Measurements from ENCODE around the gene SLC13A3.

Gene SLC13A3

DNA sequence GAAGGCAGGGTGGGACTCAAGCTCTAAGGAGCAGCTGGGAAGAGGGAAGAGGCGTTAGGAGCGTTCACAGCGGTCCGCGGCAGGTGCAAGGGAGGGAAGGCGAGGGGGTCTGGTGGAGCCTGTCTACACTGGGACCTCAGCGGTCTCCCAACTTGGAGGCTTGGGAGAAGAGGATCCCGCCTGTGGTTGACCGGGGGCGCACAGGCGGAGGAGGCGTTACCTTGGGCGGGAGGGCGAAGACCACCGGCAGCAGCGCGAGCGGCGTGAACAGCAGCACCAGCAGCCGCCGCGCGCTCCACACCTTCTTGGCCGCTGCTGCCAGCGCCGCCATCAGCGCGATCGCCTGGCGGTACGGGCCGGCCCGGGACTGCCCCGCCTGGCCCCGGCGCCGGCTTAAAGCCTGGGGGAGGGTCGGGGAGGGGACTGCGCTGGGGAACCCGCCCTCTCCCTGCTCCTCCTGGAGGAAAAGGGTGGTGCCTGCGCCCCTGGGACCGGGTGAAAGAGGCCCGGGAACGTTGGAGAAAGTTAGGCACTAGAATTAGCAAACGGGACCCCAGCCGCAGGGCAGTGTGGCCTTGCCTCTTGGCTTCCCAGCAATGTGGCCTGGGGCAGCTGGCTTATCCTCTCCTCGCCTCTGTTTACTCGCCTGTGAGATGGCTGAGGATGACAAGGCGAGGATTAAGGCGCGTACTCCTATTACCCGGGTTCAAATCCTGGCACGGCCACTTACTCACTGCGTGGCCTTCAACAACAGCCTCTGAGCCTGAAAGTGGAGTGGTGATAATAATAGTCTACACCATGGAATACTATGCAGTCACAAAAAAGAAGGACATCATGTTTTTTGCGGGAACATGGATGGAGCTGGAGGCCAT is at the start of gene SLC13A3:
TSS of gene SLC13A3 (minus strand) at position 369 of the 872 bp plus-strand sequence. CDS start at position 331, 38 bp downstream.
- DNase-seq: no peak

DNA sequence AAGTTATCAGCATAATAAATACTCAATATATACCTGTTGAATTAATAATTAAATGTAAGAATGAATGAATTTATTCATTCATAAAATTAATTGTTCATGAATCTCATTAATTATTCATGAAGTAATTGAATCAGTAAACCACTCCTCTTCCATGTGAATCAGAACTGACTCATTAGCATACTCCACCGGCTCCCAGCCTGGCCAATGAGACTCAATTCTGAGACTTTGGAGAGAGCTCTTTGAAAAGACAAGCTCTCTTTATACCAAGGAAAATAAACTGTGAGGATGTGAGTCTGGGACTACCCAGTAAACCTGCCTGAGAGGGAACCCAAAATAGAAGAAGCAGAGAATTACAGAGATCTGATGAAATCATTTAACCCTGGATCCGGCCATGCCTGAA is 49.8 kb upstream of the SLC13A3 start:
- DNase-seq: no peak

- no peak for DNase-seq
Measured at GRCh38 chr20:46700481-46700880, 49.2 kb upstream of the SLC13A3 start.

DNA sequence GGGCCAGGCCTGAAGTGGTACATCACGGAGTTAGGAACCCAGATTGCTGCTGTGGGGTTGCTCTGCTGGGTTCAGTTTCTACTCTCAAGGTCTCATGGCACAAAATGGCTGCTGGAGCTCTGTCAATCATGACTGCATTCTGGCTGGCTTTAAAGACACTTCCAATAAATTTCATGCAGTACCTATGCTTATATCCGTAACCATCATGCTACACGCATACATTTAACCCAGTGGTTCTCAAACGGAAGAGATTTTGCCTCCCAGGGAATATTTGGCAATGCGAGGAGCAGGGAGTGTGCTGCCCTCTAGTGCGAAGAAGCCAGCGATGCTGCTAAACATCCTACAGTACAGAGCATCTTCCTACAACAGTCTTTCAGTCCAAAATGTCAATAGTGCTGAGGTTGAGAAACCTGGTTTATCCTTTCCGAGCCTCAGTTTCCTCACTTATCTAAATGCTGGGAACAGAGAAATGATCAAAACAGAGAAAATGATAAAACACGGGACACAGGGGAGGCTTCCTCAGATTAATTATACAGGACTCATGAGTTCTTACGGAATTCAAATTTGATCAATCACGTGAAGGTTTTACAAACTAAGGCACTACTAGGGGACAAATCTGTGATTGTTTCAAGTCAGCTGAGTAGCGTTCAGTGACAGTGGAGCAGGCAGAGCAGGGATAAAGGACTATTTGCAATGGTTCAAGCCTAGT is 48.5 kb upstream of the SLC13A3 start:
- DNase-seq: no peak

DNA sequence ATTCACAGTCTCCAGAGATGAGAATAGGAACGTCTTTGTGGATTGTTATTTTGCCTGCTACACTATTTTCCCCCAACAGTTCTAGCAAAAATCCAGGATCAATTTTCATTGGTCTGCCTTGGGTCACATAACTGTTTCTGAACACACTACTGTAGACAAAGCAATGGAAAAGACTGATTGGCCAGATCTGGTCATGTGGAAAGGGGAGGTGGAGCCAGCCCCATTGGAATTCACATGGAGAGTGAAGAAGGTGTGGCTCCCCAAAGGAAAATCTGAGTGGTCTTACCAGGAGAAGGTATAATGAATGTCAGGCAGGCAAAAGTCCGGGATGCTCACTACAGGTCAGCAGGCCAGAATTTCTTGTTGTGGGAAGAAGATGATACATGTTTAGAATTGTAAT is 47.5 kb upstream of the SLC13A3 start:
- DNase-seq: no peak

GRCh38 chr20:46696791-46697279 is 45.6 kb upstream of the SLC13A3 start:
- DNase-seq: no peak

GRCh38 chr20:46695892-46696291 is 44.6 kb upstream of the SLC13A3 start:
- DNase-seq: no peak

DNA sequence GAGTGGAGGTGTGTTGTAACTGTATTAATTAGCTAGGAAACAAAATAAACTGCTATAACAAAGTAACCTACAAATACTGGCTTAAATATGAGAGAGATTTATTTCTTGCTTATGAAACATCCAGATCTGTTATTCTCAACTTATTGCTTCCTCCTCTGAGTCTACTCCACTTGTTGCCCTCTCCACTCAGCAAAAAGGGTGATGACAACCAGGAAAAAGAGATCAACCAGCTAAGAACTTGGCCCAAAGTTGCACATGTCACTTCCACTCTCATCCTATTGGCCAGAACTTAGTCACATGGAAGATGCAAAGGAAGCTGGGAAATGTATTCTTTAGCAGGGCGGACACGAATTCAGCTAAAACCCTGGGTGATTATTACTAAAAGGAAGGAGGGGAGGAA is 43.2 kb upstream of the SLC13A3 start:
- no peak for DNase-seq

DNA sequence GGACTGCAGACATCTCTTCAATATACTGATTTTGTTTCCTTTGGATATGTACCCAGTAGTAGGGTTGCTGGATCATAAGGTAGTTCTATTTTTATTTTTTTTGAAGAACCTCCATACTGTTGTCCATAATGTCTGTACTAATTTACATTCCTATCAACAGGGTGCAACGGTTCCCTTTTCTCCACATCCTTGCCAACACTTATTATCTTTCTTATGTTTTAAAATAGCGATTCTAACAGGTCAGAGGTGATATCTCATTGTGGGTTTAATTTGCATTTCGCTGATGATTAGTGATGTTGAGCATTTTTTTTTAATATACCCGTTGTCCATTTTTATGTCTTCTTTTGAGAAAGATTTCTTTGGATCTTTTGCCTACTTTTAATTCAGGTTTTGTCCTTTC is 39.9 kb upstream of the SLC13A3 start:
- no peak for DNase-seq

DNA sequence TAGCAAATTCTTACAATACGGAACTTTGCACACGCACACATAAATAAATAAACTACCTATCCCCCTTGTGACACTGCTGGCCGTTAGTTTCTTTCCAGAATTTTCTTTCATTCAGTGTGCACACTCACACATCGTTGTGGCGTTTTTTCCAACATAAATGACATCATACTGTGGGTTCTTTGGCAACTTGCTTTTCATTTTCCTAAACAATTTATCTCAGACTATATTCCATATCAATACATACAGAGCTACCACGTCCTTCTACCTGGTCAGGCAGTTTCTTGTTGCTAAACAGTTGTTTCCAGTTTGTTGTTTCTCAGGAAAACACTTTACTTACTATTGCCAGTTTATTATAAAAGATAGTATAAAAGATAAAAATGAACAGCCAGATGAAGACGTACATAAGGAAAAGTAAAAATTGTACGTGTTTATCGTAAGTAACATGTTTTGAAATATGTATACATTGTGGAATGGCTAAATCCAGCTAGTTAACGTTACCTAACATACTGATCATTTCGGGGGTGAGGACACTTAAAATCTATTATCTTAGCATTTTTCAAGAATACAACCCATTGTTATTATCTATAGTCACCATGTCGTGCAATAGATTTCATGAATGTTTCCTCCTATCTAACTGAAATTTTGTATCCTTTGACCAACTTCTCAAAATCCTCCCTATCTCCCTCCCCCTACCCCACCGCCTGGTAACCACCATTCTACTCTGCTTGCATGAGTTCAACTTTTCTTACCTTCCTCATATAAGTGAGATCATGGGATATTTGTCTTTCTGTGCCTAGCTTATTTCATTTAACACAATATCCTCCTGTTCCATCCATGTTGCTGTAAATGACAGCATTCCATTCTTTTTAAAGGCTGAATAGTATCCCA is 39.2 kb upstream of the SLC13A3 start:
- DNase-seq: no peak

- DNase-seq: no peak
Measured at GRCh38 chr20:46689754-46690085, 38.5 kb upstream of the SLC13A3 start.

GRCh38 chr20:46689082-46689753 is 38.0 kb upstream of the SLC13A3 start, which contains the start of gene TP53RK:
TSS of gene TP53RK (minus strand) at chr20:46689444. CDS start at chr20:46689414, 30 bp downstream.
- peak; percentile 74 for DNase-seq

- peak; percentile 17 for DNase-seq
Measured at GRCh38 chr20:46688151-46689081, 37.2 kb upstream of the SLC13A3 start.

GRCh38 chr20:46683939-46684750 is 32.9 kb upstream of the SLC13A3 start:
- DNase-seq: no peak

- no peak for DNase-seq
Measured at GRCh38 chr20:46683668-46683938, 32.3 kb upstream of the SLC13A3 start.

DNA sequence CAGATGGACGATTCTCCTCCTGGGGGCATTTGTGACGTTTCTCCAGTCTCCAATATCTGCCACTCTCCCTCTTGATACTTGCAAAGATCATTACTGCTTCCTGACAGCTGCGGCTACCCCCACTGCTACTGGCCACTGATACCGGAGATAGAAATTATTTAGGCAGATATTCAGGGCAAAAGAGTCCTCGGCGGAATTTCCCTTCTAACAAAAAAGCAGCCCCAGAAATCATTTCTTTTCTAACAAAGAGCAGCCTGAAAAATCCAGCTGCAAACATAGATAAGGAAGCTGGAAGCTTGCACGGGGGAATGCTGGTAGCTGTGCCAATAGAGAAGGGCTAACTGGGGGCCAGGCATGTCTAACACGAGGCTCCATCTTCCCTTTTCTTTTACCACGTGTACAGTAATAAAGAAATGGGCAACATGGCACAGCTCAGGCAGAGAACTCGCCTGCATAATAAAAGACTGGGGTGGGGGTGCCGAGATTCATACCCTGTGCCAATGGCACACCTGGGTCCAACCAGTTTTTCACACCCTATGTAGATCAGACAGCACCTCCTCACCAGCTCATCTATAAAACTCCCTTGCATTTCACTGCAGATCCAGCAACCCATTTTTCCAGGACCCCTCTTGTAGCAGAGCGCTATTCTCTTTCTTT is 31.9 kb upstream of the SLC13A3 start:
- no peak for DNase-seq

DNA sequence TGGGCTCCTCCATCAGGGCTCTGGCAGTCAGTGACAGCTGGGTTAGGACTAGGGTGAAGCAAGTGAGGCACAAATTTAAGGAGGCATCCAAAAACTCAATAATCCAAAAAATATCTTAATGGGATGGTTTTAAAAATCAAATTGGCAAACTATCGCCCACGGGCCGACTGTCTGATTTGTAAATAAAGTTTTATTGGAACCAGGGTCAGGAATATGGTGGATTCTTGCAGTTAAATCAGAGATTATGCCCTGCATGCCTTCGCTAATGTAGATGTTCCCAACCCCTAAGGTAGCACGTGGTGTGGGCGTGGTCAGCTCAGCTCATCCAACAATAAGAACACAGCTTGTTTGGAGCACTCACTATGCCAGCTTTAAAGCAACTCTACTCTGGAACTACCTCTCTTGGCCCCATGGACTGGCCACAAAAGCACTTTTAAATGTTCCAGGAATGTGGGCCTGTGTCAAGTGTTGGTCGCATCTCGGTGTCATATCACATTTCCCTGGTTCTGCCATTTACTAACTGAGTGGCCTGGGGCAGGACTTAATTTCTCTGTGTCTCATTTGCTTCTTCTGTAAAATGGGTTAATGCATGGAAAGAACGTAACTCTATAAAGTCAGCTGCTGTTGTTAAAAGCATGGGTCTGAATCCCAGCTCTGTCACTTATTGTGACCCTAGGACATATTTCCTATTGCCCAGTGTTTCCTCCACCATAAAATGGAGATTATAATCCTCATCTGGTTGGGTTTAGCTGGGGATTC is 31.0 kb upstream of the SLC13A3 start:
- DNase-seq: no peak

DNA sequence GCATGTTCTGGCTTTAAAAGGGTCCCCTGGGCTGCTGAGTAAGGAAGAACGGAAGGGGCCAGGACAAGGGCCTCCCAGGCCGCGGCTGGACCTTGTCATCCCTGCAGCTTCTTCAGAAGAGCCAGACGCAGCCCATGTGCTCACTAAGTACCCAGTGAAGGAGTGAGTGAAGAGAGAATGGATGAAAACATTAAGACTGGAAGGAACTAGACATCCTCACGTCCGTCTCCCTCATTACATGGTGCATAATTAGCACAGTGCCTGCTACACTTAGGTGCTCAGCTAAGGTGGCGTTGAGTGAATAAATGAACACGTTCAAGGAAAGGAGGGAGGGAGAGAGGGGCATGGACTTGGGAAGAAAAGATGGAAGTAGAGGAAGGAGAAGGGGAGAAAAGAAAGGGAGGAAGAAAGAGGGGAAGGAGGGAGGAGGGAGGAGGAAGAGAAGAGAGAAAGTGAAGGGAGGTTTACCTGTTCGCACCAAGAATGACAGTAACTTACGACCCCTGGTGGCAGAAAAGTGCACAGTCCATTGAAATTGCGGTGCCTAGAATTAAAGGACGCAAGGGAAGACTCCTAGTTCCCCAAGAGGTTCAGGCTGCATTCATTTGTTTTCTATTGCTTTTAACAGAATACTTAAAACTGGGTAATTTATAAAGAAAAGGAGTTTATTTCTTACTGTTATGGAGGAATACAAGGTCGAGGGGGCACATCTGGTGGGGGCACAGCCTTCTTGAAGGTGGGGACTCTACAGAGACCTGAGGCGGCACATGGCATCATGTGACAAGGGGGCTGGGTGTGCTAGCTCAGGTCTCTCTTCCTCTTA is 30.0 kb upstream of the SLC13A3 start:
- DNase-seq: peak; percentile 32

DNA sequence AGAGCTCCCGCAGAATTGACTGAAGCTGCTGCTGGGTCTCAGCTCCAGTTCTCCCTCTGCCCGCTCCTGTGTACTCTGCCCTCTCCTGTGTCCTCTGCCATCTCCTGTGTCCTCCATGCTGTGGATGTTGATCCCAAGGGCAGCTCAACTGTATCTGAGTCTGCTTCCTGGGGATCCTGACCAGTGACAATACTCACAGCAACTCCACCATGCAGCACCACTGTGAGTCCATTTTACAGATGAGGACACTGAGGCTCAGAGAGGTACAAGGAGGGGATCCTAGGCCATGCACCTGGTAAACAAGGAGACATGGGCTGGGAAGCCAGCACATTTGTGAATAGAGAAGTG is 29.4 kb upstream of the SLC13A3 start:
- no peak for DNase-seq
